Cortex of kidney (tissue), 1 donor: ENCODE results near the gene ABR.

Experiments used
- DNase-seq: peaks from one replicate; lab custom pipeline; 2025; lab: John Stamatoyannopoulos, UW

The ABR gene

DNA sequence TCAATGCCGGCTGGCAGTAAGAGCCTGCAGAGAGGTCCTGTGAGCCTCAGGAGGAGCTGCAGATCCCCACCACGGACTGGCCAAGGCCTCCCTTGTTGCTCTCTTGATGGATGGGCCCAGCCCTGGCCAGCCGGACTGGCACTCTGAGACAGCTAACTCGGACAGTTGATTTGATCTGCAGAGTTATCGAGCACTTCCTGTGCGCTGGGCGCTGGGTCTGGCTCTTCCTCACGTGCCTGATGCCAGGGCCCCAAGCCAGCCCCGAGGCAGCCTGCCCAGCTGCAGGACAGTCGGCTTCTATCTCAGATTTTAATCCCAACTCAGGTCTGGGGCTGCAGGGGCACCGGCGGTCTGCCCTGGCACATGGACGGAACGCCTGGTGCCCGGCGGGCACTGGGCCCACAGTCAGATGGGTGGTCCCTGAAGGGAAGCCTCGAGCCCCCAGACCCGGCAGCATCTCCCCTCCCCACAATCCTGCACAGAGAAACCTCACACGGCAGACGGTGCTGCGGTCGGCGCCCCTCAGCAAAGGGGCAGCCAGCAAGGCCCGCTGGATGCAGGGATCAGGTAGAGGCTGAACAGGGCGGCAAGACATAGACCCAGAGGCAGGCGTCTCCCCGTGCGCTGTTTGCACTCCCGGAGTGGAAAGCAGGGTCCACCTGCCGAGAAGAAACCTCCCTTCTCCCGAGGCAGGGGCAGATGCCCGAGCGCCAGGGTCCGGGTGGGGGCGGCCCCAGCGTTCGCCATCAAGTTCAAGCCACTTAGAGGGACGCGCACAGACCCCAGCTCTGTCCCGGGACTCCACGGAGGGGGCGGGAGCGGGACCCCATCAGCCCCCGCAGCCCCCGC is 148.9 kb downstream of the ABR start:
- DNase-seq: no peak

DNA sequence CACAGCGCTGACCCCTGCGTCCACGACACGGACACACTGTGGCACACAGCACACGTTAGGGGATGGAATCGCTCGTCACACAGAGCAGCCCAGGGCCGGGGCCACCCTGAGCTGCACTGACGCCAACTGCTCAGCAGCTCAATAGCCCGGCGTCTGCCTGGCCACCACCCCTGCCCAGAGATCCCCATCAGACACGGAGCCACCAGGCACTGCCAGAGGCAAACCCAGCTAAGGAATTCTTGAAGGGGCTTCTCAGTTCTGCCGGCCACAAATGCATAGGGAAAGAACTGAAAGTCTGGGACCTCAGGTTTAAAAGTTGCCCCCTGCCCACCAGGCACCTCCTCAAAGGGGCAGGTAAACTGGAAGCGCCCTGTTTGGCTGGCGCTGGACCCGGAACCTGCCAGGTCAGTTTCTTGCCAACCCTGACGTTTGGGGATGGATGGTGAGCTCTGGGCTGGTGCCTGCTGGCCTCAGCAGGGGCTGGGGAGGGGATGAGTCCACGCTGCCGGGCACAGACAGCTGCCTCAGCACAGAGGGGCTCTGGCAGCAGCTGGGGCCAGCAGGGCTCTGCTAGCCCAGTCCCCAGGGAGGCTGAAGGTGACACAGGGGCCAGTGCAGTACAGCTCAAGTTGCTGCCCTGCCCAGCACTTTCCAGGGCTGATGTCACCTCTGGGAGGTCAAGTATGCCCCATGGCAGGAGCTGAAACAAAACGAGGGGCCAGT is 149.7 kb downstream of the ABR start:
- no peak for DNase-seq

DNA sequence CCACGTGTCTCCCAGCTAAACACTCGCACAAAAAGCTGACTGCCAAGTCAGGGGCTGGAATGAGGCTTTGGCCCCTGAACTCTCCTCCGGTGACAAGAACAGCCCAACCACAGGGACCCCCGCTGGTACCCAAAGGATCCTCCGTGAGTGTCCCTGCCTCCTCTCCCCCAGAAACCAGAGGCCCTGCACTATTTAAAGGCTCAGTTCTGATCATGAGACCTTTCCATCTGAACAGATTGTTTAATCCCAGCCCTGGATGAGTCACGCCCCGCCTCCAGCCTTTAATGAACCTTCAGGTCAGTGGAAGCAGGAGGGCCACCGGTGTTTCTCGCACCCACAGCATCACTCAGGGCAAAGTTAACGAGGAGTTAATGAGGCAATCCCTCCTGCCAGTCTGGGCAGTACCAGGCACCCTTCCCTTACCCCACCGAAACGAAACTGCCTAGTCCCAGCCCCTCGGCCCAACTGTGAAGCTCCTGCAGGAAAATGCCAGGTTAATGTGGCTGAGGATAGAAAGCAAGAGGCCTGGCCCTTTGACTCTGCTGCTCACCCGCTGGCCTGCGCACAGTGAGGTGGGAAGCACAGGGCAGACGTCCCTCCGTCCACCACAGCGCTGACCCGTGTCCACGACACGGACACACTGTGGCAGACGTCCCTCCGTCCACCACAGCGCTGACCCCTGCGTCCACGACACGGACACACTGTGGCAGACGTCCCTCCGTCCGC is 150.4 kb downstream of the ABR start:
- DNase-seq: no peak

GRCh38 chr17:1027044-1027443 is 152.7 kb downstream of the ABR start:
- no peak for DNase-seq

DNA sequence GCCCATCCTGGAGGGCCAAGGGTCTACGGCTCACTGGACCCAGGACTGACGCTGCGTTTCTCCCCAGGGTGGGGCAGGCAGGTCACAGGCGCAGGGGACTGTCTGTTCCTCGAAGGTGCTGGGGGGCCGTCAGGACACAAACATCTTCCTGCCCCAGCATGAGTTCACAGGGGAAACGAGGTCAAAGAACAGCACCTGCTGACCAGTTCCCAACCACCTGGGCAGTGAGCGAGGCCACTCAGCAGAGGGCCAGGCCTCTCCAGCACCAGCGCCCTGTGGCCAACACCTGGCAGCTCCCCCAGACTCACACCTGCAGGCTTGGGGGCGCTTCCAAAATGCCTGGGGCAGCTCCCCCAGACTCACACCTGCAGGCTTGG is 153.2 kb downstream of the ABR start:
- DNase-seq: no peak

GRCh38 chr17:1025733-1026598 is 153.8 kb downstream of the ABR start:
- no peak for DNase-seq

DNA sequence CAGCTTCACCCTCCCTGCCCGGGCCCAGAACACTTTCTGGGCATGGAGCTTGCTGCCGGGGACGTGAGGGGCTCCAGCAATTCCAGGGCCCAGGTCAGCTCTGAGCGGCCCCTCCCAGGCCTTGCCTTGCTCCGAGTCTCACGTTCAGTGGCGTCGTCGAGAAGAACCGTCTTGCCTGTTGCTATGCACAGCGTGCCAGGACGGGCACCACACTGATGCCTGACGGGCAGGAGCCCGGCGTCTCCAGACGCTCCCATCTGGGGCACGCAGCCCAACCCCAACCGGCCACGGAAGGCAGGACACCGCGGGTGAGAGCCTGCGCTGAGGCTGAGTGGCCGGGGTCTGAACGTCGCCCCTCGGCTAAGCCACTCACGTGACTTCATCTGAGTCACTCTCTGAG is 155.7 kb downstream of the ABR start:
- no peak for DNase-seq

DNA sequence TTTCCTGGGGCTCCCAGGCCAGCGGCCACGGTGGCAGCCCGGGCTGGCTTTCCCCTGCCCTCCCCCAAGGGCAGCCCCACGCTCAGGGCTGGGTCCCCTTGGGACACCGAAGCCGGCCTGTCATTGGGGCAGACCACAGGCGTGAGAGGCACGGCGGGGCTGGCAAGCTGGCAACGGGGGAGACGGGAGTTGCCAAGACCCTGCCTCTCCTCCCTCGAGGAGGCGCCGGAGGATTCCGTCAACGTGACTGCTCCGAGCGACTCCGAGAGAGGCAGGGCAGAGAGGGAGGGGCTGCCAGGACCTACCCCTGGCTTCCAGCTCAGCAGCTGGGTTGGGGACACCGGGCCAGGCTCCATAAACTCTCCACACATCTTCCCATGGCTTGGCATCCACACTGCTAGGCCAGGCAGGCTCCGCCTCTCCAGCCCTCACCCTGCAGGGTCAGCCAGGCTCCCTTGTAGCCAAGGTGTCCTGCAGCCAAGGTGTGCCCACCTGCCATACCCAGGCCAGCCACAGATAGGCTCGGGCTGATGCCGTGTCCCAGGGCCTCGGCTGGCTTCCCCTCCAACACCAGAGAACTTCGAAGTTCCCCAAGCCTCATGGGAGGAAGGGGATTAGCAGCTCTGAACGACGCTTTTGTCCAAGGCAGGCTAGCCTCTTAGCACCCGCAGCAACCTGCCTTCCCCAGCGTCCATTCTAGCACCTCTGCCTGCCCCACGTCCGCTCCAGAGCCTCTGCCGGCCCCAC is 157.3 kb downstream of the ABR start:
- DNase-seq: no peak

DNA sequence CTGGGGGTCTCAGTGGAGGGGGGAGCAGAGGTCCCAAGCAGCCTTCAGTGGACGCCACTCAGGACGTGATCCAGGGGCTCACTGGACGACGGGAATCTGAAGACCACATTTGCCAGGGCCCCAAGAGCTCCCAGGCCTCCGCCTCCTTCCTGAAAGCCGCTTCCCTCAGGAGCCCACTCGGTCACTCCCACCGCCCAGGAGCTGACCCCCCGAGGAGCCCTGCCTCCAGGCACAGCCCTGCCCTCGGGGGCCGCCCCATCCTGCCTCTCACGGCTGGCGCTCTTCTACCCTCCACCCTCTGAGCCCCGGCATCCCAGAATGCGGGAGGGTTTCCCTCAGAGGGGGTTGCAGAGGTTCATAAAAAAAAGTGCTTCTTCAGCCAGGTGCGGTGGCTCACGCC is 158.6 kb downstream of the ABR start:
- DNase-seq: no peak

DNA sequence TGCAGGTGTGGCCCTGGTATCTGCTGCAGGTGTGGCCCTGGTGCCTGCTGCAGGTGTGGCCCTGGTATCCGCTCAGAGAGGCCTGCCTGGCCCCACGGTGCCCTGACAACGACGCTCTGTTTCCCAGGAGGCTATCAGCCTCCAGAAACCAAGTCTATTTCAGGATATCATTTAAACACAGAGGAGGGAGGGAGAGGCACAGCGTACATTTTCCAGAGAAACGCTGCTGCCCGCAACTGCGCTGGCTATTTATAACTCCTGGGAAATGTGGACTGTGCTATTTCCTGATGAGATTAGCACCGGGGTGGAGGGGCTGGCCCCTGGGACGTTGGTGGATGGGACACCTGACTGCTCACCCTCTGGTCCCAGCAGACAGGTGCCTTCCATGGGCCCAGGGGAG is 160.3 kb downstream of the ABR start:
- DNase-seq: no peak

GRCh38 chr17:1018547-1018946 is 161.2 kb downstream of the ABR start:
- DNase-seq: no peak

GRCh38 chr17:1013729-1014090 is 166.1 kb downstream of the ABR start:
- DNase-seq: no peak

DNA sequence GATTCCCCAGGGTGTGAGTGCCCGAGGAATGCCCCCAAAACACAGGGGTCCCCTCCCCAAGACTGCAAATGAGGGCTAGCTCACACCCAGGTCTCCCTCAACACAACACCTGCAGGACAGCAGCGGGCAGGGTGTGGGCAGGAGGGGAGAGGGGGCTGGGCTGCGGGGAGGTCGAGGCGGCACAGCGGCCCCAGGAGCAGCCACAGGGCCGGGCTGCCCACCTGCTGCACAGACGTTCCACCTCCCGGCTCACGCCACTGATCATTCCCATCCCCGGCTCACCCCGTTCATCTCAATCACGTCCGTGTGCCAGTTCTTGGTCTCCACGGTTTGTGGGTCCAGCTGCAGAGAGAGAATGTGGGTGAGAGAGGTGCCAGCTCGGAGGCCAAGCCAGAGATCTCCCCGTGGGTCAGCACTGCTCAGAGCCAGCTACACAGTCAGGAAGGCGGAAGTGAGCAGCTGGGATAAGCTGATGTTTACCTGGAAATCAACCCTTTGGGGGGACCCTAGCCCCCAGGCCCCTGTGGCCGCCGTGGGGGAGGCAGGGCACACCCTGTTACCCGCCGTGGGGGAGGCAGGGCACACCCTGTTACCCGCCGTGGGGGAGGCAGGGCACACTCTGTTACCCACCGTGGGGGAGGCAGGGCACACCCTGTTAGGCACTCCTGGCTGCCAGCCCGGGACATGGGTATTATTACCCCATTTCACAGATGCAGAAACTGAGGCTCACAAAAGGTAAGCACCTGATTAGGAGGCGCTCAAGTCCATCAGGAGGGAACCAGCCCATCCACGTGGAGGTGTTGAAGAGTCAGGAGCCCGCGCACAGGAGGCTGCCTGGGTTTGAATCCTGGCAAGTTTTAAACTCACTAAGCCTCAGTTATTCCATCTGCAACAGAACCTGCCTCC is 166.7 kb downstream of the ABR start:
- no peak for DNase-seq

GRCh38 chr17:1011760-1012735 is 167.7 kb downstream of the ABR start:
- no peak for DNase-seq

DNA sequence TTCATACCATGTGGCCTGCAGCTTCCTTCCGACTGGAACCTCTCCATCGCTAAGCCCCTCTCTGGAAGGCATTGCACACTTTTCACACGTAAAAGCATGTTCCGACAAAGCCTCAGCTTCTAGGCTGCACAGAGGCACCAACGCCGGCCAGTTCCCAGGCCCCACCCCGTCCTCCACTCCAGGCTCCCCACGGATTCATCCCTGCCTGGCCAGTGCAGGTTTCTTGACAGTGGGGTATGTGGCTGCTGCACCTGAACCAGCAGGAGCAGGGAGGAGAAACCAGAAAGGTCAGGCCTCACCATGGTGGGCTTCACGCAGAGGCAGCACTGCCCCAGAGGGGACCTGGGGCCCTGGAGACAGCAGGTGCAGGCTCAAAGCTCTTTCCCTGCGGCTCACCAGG is 168.6 kb downstream of the ABR start:
- no peak for DNase-seq

DNA sequence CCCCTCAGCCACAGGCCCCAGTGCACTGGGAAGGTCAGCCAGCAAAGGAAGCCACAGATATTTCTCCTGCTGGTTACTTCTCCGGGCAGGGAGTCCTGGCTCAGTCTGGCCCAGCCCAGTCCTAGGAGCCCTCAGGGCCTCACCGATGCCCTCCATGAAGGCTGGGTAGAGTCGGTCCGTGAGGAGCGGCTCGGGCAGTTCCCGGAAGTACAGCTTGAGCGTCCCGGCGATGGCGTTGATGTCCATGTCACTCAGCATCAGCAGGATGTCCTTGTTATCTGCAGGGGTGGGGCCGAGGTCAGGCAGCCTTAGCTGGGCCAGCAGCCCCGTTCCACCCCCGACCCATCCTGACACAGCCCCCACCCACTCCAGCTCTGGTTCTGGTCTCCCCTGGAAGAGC is 169.2 kb downstream of the ABR start:
- DNase-seq: no peak

DNA sequence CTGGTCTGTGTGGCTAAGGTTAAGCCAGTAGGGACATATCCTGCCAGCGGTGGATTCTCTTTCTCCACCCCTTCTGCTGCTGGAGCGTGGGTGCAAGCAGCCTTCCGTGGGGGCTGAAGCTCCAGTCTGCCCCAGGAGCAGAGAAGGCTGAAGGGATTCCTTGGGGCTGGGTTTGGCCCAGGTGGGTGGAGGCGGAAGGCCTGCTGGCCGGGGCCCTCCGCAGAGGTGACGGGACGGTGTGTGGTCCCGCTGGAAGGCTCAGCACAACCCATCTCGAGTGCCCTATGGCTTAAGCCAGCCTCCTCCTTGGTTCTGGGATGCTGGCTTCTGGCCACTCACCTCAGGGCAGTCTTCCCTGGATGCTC is 169.7 kb downstream of the ABR start:
- no peak for DNase-seq

GRCh38 chr17:1009229-1010085 is 170.3 kb downstream of the ABR start:
- DNase-seq: no peak
